Osteoblast (primary cell): Measurements from ENCODE around the gene RALGPS2. TPM values are rescaled to one million over a fixed set of nuclear protein-coding genes. Genes with fewer than 3 reads are reported as not detected.

Source experiments
- DNase-seq: peaks from one replicate; pipeline ENCODE4 v3.0.0; 2011; ENCODE audit warnings: low spot score, mixed read lengths; ENCODE audit not compliant: insufficient read length; ENCODE audit errors: missing footprints
- H2AFZ ChIP-seq: 2 replicates; pipeline ENCODE4 v1.6.0; 2011; ENCODE audit warnings: mild to moderate bottlenecking, low read length
- H3K27ac ChIP-seq: 2 replicates; pipeline ENCODE4 v1.5.1; 2011; ENCODE audit warnings: mild to moderate bottlenecking, low read depth, low read length, moderate library complexity
- H3K27me3 ChIP-seq: 2 replicates; pipeline ENCODE4 v1.6.0; 2012; ENCODE audit warnings: mild to moderate bottlenecking, control low read depth, inconsistent platforms, low read length, moderate library complexity; ENCODE audit not compliant: insufficient read depth
- H3K36me3 ChIP-seq: 2 replicates; pipeline ENCODE4 v1.5.1; 2011; ENCODE audit warnings: mild to moderate bottlenecking, low read length, control low read depth, moderate library complexity; ENCODE audit not compliant: insufficient read depth
- H3K4me1 ChIP-seq: 2 replicates; pipeline ENCODE4 v1.5.1; 2011; ENCODE audit warnings: mild to moderate bottlenecking, low read length, control low read depth, moderate library complexity; ENCODE audit not compliant: insufficient read depth
- H3K4me2 ChIP-seq: 2 replicates; pipeline ENCODE4 v1.6.0; 2011; ENCODE audit warnings: mild to moderate bottlenecking, low read length; ENCODE audit not compliant: insufficient read depth
- H3K4me3 ChIP-seq: fragments of 200-600 bp; sonication (generic); 3 replicates; pipeline ENCODE4 v1.5.1; 2012; ENCODE audit warnings: mild to moderate bottlenecking, low read length, inconsistent platforms; ENCODE audit not compliant: insufficient read depth
- H3K79me2 ChIP-seq: 2 replicates; pipeline ENCODE4 v1.6.0; 2012; ENCODE audit warnings: mild to moderate bottlenecking, low read length, control low read depth, inconsistent platforms; ENCODE audit not compliant: insufficient read depth
- H3K9me3 ChIP-seq: 2 replicates; pipeline ENCODE4 v1.5.1; 2011; ENCODE audit warnings: low read depth, low read length, control low read depth
- H4K20me1 ChIP-seq: 2 replicates; pipeline ENCODE4 v1.6.0; 2012; ENCODE audit warnings: mild to moderate bottlenecking, low read length, control low read depth; ENCODE audit not compliant: insufficient read depth
- CTCF ChIP-seq: IDR thresholded peaks from 2 replicates; pipeline ENCODE4 v1.5.1; 2011; ENCODE audit warnings: mild to moderate bottlenecking, low read depth, low read length, moderate library complexity; ENCODE audit errors: extremely low read depth
- total RNA-seq: library from RNA; depleted of rRNA; stranded (reverse); fragments of >200 nt; gene quantifications from 2 replicates; pipeline ENCODE4 v1.2.3, GENCODE V29; 2012

The RALGPS2 gene
- total RNA-seq, 1 donor = 40.2 TPM

DNA sequence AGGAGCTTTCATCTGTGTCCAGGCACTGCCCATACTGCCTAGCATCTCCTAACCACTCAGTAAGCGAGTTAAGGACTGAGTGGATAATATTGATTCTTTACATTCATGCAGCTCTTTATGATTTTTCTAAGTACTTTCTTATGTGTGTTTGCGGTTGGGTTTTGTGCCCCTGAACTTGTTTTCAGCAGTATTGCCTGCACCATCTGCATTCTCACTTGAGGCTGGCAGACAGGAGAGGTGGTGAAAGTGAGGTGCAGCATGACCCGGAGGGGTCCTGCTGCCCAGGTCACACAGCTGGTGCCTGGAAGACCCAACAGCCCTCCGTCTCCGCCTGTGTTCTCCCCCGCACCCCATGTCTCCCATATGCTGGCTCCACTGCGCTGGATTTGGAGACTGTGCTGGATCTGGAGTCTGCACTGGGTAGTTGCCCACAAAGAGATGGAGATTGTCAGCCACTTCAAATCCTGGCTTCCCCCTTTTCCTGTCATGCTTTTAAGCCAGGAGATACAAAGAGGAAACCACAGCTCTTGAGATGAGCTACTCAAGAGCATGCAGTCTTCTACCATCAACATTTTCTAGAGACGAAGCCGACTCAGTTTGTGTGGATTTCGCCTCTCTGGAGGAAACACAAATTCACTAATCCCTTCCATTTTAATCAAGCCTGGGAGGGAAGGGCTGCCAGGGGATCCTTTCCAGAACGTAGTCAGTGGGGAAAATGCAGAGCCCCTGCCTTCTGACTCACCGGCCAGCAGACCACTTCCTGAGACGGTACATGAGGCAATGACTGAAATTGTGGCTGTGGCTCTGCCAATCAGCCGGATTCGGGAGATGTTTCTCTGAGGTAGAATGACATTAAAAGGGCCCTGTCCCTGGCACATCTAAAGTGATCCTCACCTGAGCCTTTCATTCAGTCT lies 217.5 kb downstream of the RALGPS2 start:
- Histone ChIP-seq H3K4me2 (peak overlapping the region; percentile 43), H3K4me3 (no peak overlapping the region), H3K79me2 (no peaks in the 10 kb centered on the region), H3K27ac (no peak overlapping the region), H3K36me3 (no peaks in the 10 kb centered on the region), H4K20me1 (no peaks in the 10 kb centered on the region), H3K9me3 (no peaks in the 10 kb centered on the region), H2AFZ (peak overlapping the region; percentile 44), H3K27me3 (no peaks in the 10 kb centered on the region), H3K4me1 (peaks cover 16% of the 10 kb centered on the region)
- no peak for TF ChIP-seq CTCF
- DNase-seq = no peak

GRCh38 chr1:178944729-178945128 lies 219.7 kb downstream of the RALGPS2 start:
- Histone ChIP-seq H4K20me1 (no peaks in the 10 kb centered on the region), H3K4me3 (no peak overlapping the region), H2AFZ (no peak overlapping the region), H3K4me2 (no peak overlapping the region), H3K27ac (no peak overlapping the region), H3K9me3 (no peaks in the 10 kb centered on the region), H3K36me3 (no peaks in the 10 kb centered on the region), H3K79me2 (no peaks in the 10 kb centered on the region), H3K27me3 (peaks cover 3% of the 10 kb centered on the region), H3K4me1 (peaks cover 4% of the 10 kb centered on the region)
- no peak for DNase-seq
- no peak for TF ChIP-seq CTCF

DNA sequence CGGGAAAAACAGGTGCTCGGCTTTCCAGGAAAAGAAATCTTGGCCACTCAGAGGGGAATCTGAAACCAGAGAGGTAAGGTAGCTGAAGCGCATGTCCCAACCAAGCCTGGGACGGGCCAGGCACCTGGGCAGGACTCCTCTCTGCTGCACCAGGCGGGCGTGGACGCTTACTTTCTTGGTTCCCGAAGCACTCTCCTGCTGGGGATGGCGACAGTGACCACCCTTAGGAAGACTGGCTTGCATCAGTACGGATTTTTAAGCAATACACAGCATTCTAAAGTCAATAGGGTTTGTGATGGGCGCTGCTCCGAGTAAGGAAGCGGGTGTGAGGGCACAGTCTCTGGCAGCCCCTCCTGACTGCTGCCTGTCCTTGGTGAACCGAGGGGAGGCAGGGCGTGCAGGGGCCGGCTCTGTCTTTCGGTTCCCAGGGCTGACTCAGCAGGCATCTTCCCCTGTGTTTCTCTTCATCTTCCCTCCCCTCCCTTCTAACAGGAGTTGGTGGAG lies 220.8 kb downstream of the RALGPS2 start:
- peaks cover 4% of the 10 kb centered on the region for H3K4me1 ChIP-seq
- peak; percentile 83 for DNase-seq
- H3K27ac ChIP-seq = no peak overlapping the region
- peak overlapping the region; percentile 71 for H3K4me3 ChIP-seq
- no peaks in the 10 kb centered on the region for H3K9me3 ChIP-seq
- no peaks in the 10 kb centered on the region for H3K79me2 ChIP-seq
- H2AFZ ChIP-seq = peak overlapping the region; percentile 94
- no peak for TF ChIP-seq CTCF
- H3K36me3 ChIP-seq = no peaks in the 10 kb centered on the region
- no peaks in the 10 kb centered on the region for H4K20me1 ChIP-seq
- peaks cover 3% of the 10 kb centered on the region for H3K27me3 ChIP-seq
- peak overlapping the region; percentile 83 for H3K4me2 ChIP-seq

GRCh38 chr1:178946416-178946815 lies 221.4 kb downstream of the RALGPS2 start:
- DNase-seq = no peak
- Histone ChIP-seq H3K4me2 (peak overlapping the region; percentile 83), H3K27me3 (peaks cover 3% of the 10 kb centered on the region), H3K36me3 (no peaks in the 10 kb centered on the region), H2AFZ (peak overlapping the region; percentile 94), H3K79me2 (no peaks in the 10 kb centered on the region), H3K27ac (no peak overlapping the region), H3K9me3 (no peaks in the 10 kb centered on the region), H3K4me3 (peak overlapping the region; percentile 71), H4K20me1 (no peaks in the 10 kb centered on the region), H3K4me1 (peaks cover 4% of the 10 kb centered on the region)
- TF ChIP-seq CTCF = no peak
